LoVo (cell line): ENCODE results near the gene AKNA.
"Not testable (repeated sequence)": the region's sequence is repeated elsewhere in the genome, so short reads cannot be mapped to it uniquely, and the experiment has no call there.

Experiments used
- DNase-seq: peaks from one replicate; pipeline ENCODE4 v3.0.0-alpha.2; 2016; ENCODE audit warnings: low spot score

Gene AKNA

DNA sequence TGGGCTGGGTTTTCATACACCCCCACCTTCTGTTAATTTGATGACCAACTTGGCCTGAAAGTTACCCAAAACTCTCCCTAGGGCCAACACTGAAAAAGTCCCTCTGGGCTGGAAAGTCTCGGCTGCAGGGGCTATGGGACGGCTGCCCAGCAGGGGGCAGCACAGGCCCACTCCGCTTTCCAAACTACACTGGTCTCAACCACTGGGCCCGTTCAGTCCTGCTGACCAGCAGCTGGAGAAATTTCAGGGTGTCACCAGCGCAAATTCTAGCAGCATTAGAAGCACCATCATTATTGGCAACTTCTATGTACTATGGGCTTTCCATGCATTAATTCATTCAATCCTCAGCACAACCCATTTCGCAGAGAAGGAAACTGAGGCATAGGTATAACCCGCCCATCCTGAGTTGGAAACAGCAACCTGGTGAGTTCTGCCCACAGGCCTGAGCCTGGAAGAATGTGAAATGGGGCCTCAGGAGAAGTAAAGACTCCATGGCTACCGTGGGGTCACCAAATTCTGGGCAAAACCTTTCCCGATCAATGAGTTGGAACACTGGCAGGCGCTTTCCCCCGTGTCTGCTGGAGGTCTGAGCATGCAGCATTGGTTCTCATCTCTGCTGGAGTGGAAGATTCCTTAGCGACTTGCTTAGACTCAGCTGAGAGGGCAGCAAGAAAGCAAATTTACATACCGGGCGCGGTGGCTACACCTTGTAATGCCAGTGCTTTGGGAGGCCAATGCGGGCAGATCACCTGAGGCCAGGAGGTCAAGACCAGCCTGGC, 48.5 kb downstream of the AKNA start:
- DNase-seq: peak; percentile 5

DNA sequence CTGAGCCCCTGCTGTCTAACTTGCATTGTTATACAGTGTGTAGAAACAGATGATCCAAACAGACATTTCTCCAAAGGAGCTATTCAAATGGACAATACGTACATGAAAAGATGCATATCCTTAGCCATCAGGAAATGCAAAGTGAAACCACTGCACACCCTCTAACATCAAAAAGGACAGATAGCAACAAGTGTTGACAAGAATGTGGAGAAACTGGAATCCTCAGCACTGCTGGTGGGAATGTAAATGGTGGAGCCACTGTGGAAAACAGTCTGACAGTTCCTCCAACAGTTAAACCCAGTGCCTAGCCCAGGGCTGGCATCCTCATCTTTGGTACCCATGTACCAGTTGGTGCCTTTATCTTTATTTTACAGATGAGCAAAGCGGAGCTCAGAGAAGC, 49.6 kb downstream of the AKNA start:
- no peak for DNase-seq

DNA sequence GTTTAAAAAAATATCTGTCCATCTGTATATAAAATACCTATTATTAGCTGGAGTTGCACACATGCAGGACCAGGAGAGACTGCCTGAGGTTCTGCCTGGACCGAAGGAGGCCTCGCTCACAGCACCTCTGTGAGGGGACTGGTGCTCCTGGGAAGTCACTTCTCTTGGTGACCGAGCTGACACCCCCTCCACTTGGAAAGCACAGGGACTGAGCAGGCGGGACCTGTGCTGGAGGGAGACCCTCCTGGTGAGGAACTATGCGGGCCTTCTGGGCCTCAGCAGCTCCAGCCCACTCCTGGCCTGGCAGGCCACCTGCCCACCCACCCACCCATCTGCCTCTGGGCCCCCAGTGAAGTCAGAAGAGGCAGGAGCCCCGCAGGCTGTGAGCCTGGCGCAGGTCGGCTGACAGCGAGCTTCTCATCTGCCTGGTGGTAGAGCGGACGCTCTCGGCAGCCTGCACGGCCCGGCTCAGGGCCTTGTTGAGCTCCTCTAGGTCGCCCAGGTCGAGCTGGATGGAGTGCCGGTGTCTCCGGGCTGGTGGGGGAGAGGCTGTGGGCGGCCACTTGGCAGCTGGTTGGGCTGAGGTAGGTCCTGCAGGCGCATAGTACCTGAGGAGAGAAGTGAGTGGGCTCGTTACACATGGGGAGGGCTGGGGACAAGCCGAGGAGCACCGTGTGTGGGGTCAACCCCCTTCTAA, 50.9 kb downstream of the AKNA start:
- no peak for DNase-seq

DNA sequence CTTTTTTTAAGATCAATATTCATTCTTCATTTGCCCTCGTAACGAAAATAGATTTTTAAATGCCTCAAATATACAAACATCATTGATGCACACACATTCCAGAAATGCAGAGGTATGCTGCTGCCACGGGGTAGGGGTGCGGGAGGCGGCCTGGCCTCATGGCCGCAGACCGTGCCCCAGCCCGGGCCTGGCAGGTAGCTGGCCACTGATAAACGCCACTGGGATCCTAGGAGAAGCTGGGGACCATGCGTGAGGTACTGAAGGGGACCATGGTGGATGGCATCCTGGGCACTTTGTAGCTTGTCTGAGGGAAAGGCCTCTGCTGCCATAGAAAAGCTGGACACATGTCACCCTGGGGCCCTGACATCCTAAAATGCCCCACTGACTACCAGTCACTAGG, 51.6 kb downstream of the AKNA start:
- no peak for DNase-seq

DNA sequence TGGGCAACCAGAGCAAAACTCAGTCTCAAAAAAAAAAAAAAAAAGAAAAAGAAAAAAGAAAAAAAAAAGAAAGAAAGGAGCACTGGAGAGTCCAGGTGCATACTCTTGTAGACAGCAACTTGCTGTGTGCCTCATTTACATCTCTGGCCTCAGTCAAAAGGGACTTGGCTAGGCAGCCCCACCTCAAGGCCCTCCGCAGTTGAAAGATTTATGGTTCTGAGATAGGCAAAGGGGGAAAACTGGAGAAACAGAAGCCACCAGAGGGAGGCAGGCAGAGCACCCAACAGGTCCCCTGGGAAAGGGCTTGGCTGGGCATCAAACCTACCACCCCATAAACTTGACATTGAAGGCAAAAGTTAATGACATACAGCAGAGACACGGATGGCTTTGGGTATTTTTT, 52.0 kb downstream of the AKNA start:
- no peak for DNase-seq

DNA sequence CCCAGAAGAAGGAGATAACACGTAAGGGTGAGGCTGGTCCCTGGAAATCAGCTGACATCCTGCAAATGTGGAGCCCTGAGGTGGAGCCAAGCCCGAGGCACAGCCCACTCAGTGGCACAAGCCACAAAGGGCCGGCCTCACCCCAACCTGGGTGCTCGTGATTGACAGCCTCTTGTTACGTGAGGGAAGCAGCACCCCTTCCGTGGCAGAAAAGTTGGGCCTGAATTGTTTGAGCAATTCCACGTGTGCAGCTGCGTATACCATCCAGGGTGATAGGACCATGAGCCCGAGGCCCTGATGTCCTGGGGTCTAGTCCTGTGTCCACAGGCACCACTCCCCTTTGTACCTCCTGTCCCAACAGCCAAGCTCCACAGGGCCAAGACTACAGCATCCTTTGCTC, 53.3 kb downstream of the AKNA start:
- no peak for DNase-seq

DNA sequence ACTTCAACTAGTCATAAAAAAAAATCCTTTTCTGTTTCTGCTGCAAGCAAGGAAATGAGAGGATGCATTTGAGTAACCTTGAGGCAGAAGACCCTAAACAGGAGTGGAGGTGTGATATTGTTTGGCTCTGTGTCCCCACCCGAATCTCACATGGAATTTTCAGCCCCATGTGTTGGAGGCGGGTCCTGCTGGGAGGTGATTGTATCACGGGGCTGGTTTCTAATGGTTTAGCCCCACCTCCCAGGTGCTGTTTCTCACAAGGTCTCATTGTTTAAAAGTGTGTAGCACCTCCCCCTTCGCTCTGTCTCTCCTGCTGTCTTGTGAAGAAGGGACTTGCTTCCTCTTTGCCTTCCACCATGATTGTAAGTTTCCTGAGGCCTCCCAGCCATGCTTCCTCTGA, 54.1 kb downstream of the AKNA start:
- DNase-seq: not testable (repeated sequence)

GRCh38 chr9:114332474-114333040, 55.2 kb downstream of the AKNA start:
- not testable (repeated sequence) for DNase-seq

- DNase-seq: not testable (repeated sequence)
Measured at GRCh38 chr9:114331229-114332195, 56.3 kb downstream of the AKNA start.

- DNase-seq: no peak
Measured at GRCh38 chr9:114330636-114331035, 57.1 kb downstream of the AKNA start.

DNA sequence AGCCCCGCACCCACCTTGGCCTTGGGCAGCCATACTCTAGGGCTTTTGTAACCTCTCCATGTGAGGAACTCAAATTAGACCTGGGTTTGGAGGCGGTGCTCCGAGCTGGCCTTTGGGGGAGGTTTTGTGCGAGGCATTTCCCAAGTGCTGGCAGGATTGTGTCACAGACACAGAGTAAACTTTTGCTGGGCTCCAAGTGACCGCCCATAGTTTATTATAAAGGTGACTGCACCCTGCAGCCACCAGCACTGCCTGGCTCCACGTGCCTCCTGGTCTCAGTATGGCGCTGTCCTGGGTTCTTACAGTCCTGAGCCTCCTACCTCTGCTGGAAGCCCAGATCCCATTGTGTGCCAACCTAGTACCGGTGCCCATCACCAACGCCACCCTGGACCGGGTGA, 58.2 kb downstream of the AKNA start, which contains the start of gene ORM2:
Gene ORM2, plus strand, starts transcription at position 245 of the 398 bp plus-strand sequence. Its CDS starts 36 bp downstream, at position 281.
- not testable (repeated sequence) for DNase-seq

- DNase-seq: not testable (repeated sequence)
Measured at GRCh38 chr9:114328937-114329624, 58.7 kb downstream of the AKNA start.

DNA sequence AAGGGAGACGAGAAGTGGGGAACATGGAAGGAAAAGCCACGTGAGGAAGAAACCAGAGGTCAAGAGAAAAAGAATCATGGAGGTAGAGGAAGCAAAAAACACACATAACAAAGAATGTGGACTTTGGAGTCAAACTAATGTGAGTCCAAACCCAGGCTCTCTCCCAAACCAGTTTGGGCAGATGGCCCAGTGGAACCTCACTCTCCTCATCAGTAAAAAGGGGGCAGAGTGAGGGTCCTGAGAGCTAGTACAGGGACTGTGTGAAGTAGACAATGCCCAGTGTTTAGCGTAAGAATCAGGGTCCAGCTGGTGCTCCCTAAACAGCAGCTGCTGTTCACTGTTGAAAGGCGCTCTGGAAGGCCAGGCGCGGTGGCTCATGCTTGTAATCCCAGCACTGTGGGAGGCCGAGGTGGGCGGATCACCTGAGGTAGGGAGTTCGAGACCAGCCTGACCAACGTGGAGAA, 59.4 kb downstream of the AKNA start:
- DNase-seq: not testable (repeated sequence)

DNA sequence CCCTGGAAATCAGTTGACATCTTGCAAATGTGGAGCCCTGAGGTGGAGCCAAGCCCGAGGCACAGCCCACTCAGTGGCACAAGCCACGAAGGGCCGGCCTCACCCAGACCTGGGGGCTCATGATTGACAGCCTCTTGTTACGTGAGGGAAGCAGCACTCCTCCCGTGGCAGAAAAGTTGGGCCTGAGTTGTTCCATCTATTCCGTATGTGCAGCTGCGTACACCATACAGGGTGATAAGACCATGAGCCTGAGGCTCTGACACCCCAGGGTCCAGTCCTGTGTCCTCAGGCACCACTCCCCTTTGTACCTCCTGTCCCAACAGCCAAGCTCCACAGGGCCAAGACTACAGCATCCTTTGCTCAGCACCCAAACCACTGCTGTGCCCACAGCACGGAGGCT, 60.0 kb downstream of the AKNA start:
- no peak for DNase-seq

DNA sequence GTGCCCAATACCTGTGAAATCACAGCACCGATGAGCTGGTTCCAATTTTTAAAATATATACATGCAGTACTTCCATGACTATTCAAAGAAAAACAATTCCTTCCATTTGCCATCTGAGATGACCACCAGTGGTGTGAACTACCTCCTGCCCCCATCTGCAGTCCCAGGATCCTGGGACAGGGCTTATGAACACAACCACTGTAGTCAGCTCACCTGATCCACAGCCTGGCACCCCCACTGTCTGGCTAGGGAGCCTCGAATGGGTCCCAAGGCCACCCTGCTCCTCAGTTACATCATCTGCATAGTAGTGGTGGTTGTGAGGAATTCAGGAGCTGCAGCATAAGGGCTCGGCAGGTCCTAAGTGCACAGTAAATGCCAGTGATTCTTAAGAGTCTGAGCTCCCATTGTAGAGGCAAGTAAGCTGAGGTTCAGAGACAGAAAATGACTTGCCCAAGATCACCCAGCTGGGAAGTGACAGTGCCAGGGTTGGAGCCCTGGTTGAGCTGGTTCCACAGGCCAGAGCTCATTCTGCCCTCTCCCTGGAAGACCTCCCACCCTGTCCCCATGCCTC, 62.0 kb downstream of the AKNA start:
- DNase-seq: not testable (repeated sequence)

- not testable (repeated sequence) for DNase-seq
Measured at GRCh38 chr9:114324965-114325364, 62.8 kb downstream of the AKNA start.

DNA sequence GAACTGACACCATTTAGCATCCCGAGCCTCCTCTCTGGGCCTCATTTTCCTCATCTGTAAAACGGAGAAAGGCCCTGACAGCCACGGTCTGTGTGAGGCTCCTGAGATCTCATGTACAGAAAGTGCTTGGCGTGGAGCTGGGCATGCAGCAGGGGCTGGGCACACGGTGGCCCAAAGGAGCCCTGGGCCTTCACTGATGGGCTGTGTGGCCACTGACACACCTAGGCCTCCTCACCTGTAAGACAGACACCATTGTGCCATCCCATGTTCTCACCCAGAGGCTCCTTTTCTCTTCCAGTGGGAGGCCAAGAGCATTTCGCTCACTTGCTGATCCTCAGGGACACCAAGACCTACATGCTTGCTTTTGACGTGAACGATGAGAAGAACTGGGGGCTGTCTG, 63.3 kb downstream of the AKNA start:
- no peak for DNase-seq

DNA sequence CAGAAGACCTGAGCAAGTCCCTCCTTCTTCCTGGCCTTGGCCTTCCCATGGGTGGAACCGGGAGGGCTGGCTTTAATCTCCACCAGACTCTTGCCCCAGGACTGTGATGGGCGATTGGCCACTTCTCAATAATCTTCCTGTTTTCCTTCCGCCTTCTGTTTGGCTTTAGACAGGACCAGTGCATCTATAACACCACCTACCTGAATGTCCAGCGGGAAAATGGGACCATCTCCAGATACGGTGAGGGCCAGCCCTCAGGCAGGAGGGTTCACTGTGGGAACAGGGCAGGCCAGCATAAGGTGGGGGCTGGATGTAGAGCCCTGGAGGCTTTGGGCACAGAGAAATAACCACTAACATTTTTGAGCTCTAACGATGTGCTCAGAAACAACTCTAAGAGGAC, 63.9 kb downstream of the AKNA start:
- not testable (repeated sequence) for DNase-seq

- not testable (repeated sequence) for DNase-seq
Measured at GRCh38 chr9:114322831-114323531, 64.8 kb downstream of the AKNA start, which contains the start of gene ORM1. Gene ORM1, plus strand, starts transcription at chr9:114323098. Its CDS starts 36 bp downstream, at chr9:114323134.
